ENCODE measurements around the gene SFI1. TPM values are rescaled to one million over a fixed set of nuclear protein-coding genes. Genes with fewer than 3 reads are reported as not detected.

Gene SFI1
- total RNA-seq, 1 experiment from 2014 or later, result 53.1 TPM

DNA sequence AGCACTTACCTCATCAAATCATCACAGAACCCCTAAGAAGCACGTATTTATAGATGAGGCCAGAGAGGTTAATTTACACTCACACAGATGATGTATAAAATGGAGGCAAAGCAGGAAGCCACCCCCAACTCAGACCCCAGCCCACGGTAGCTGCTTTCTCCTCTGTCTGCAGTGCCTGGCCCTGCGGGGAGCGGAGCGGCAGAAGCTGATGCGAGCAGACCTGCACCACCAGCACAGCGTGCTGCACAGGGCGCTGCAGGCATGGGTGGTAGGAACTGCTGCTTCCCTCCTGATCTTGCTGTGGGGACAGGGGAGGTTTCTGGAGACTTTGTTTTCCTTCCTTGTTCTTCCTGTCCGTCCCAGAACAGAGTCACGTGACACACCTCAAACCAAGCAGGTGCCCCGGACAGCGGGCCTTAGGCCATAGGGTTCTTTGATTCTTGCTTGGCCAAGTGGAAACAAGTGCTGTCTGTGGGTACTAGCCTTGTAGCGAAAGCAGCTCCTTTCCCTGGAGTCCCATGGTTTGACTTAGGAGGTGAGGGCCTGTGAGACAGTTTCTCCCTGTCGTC is 107.9 kb downstream of the SFI1 start (continued):
- TF ChIP-seq, protein P1, sequence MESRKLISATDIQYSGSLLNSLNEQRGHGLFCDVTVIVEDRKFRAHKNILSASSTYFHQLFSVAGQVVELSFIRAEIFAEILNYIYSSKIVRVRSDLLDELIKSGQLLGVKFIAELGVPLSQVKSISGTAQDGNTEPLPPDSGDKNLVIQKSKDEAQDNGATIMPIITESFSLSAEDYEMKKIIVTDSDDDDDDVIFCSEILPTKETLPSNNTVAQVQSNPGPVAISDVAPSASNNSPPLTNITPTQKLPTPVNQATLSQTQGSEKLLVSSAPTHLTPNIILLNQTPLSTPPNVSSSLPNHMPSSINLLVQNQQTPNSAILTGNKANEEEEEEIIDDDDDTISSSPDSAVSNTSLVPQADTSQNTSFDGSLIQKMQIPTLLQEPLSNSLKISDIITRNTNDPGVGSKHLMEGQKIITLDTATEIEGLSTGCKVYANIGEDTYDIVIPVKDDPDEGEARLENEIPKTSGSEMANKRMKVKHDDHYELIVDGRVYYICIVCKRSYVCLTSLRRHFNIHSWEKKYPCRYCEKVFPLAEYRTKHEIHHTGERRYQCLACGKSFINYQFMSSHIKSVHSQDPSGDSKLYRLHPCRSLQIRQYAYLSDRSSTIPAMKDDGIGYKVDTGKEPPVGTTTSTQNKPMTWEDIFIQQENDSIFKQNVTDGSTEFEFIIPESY (IDR thresholded peaks at IDR 0.05; ENCODE audit: extremely low read depth, insufficient replicate concordance, low read length), result no peak
- no peak for TF ChIP-seq YY1 (IDR thresholded peaks at IDR 0.05; ENCODE audit: extremely low read depth, insufficient replicate concordance, low read depth, low read length)
- TF ChIP-seq, protein P2, sequence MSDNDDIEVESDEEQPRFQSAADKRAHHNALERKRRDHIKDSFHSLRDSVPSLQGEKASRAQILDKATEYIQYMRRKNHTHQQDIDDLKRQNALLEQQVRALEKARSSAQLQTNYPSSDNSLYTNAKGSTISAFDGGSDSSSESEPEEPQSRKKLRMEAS (IDR thresholded peaks at IDR 0.05), result no peak
- no peak for TF ChIP-seq CEBPB (IDR thresholded peaks at IDR 0.05; ENCODE audit: low read depth)

DNA sequence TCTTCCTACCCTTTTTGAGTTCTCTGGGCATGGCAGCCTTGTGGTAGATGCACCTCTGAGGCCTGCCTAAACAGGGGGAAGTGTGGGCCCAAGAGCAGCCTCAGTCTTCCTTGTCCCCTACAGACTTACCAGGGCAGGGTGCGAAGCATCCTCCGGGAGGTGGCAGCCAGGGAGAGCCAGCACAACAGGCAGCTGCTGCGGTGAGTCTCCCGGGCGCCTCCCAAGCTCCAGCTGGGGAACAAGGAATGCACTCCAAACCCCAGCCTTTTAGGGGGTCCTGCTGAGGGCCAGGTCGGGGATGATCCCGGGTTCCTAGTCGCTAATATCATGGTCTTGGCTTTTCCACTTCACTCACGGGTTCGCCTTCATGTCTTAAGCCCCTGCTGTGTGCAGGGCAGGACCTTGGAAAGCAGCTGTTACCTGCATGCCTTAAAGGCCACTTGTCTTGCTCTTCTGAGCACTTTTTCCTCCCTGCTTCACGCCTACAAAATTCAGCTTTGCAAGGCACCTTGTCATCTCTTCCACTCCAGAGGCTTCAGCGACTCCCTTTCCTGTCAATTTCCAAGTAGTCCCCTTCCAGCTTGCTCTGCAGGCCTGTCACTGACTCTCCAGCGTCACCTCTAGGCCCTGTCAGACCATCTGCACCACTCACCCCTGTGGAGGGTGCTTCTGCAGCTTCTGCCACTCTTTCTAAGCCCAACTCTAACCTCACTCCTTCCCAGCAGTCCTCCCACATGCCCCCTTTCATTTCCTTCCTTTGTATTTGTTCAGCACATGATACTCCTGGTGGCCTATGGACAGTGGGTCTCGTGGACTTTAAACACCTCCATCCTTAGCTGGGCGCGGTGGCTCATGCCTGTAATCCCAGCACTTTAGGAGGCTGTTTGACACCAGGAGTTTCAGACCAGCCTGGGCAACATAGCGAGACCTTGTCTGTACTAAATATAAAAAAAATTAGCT is 108.7 kb downstream of the SFI1 start:
- ChIA-PET RAD21 (ENCODE audit: low non-redundant PET in 1 of 2, low total read pairs in 2 of 2, uncharacterized antibody in 2 of 2, unreplicated experiment in 2 of 2) (no interaction called here), POLR2A (no interaction called here), CTCF (no interaction called here)
- Histone ChIP-seq H3K9me3 (ENCODE audit: control insufficient read depth in 1 of 2, insufficient read depth in 1 of 2, low read depth in 1 of 2, low read length in 2 of 2) (no peaks in the 10 kb centered on the region), H3K27ac (ENCODE audit: low read depth, low read length) (no peak overlapping the region), H2AFZ (ENCODE audit: low read depth, low read length, poor library complexity, severe bottlenecking) (no peak overlapping the region), H3K9me2 (ENCODE audit: insufficient read depth) (no peaks in the 10 kb centered on the region), H4K20me1 (ENCODE audit: insufficient read depth) (no peaks in the 10 kb centered on the region), H3K4me2 (ENCODE audit: low read length) (no peak overlapping the region), H3K4me1 (ENCODE audit: control insufficient read depth in 1 of 2, insufficient read depth in 2 of 2, low read length in 2 of 2) (no peaks in the 10 kb centered on the region), H3K9ac (ENCODE audit: low read length) (no peak overlapping the region), H3K4me3 (replicated peaks in 1 of 2; ENCODE audit: low read depth in 1 of 2, low read length in 2 of 2) (no peak overlapping the region), H3K36me3 (ENCODE audit: control insufficient read depth in 1 of 2, insufficient read depth in 2 of 2, low read length in 2 of 2) (0 out of 4 replicates have a peak, but pooled peaks cover 0 to 3% of the 10 kb centered on the region in 2 experiments), H3K27me3 (ENCODE audit: insufficient read depth, low read length) (no peaks in the 10 kb centered on the region), H3K79me2 (ENCODE audit: insufficient read depth, low read length) (no peaks in the 10 kb centered on the region)
- ATAC-seq (no peak), DNase-seq (ENCODE audit: low read depth, low spot score) (no peak)
- no peak for TF ChIP-seq CEBPB (IDR thresholded peaks at IDR 0.05; ENCODE audit: low read depth)
- TF ChIP-seq FOSL1 (IDR thresholded peaks at IDR 0.05; ENCODE audit: low read depth), result no peak
- no peak for TF ChIP-seq RAD21 (IDR thresholded peaks at IDR 0.05; ENCODE audit: low read depth)
- no peak for TF ChIP-seq YY1 (IDR thresholded peaks at IDR 0.05; ENCODE audit: extremely low read depth, insufficient replicate concordance, low read depth, low read length)
- TF ChIP-seq POLR2A (IDR thresholded peaks at IDR 0.05; ENCODE audit: borderline replicate concordance, extremely low read depth, insufficient read depth, insufficient read length), result no peak
- TF ChIP-seq CBX3 (IDR thresholded peaks at IDR 0.05; ENCODE audit: low read depth), result no peak
- TF ChIP-seq, protein P2 (IDR thresholded peaks at IDR 0.05), result no peak
- TF ChIP-seq, protein P3, sequence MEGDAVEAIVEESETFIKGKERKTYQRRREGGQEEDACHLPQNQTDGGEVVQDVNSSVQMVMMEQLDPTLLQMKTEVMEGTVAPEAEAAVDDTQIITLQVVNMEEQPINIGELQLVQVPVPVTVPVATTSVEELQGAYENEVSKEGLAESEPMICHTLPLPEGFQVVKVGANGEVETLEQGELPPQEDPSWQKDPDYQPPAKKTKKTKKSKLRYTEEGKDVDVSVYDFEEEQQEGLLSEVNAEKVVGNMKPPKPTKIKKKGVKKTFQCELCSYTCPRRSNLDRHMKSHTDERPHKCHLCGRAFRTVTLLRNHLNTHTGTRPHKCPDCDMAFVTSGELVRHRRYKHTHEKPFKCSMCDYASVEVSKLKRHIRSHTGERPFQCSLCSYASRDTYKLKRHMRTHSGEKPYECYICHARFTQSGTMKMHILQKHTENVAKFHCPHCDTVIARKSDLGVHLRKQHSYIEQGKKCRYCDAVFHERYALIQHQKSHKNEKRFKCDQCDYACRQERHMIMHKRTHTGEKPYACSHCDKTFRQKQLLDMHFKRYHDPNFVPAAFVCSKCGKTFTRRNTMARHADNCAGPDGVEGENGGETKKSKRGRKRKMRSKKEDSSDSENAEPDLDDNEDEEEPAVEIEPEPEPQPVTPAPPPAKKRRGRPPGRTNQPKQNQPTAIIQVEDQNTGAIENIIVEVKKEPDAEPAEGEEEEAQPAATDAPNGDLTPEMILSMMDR (IDR thresholded peaks at IDR 0.05 in 2 of 3, conservative IDR thresholded peaks at IDR 0.05 in 1 of 3; ENCODE audit: borderline replicate concordance in 1 of 3, insufficient read depth in 1 of 3, low read depth in 2 of 3, low read length in 2 of 3), result no peak
- no peak for TF ChIP-seq JUND (IDR thresholded peaks at IDR 0.05)
- intact Hi-C loops (cut with micrococcal nuclease), result no loop called here
- no TSS peak for BruUV-seq (replicated peaks)

Data from HCT116 (cell line).